ENCODE measurements around the gene PIH1D2. TPM values are rescaled to one million over a fixed set of nuclear protein-coding genes. Genes with fewer than 3 reads are reported as not detected.

The PIH1D2 gene
- total RNA-seq, 1 experiment from 2014 or later, result 0.85 TPM

- ATAC-seq (no peak), DNase-seq (ENCODE audit: low spot score) (no peak)
- no peaks in the 10 kb centered on the region for H3K27me3 Mint-ChIP-seq (ENCODE audit: low read depth)
- TF ChIP-seq PRRX2 (CRISPR knock-in tag; IDR thresholded peaks at IDR 0.05) (no peak), JUN (CRISPR knock-in tag; IDR thresholded peaks at IDR 0.05) (no peak)
- H3K36me3 Mint-ChIP-seq, result no peaks in the 10 kb centered on the region
- H3K27ac Mint-ChIP-seq, result no peak overlapping the region
- H3K4me3 Mint-ChIP-seq, result no peak overlapping the region
- H3K9me3 Mint-ChIP-seq, result peaks cover 6% of the 10 kb centered on the region; the same call in 1 of the 2 replicates
- ChIA-PET POLR2A (no interaction called here), CTCF (no interaction called here)
- no peaks in the 10 kb centered on the region for H3K4me1 Mint-ChIP-seq
These were observed 44.4 kb upstream of the PIH1D2 start for GRCh38 chr11:112118176-112118575.

- no peak overlapping the region for H3K4me3 Mint-ChIP-seq
- TF ChIP-seq SP1 (CRISPR knock-in tag; conservative IDR thresholded peaks at IDR 0.05), result no peak
- no peak for TF ChIP-seq NFE2L1 (CRISPR knock-in tag; IDR thresholded peaks at IDR 0.05)
- no peak for TF ChIP-seq FOXK1 (CRISPR knock-in tag; IDR thresholded peaks at IDR 0.05)
- no peak for TF ChIP-seq KAT7 (CRISPR knock-in tag; IDR thresholded peaks at IDR 0.05; ENCODE audit: borderline replicate concordance)
- no peak for TF ChIP-seq HMGXB4 (CRISPR knock-in tag; IDR thresholded peaks at IDR 0.05)
- TF ChIP-seq ZMAT4 (CRISPR knock-in tag; IDR thresholded peaks at IDR 0.05), result no peak
- TF ChIP-seq ZNF425 (CRISPR knock-in tag; conservative IDR thresholded peaks at IDR 0.05), result no peak
- TF ChIP-seq ZNF671 (CRISPR knock-in tag; IDR thresholded peaks at IDR 0.05), result no peak
- no peak for TF ChIP-seq FOXP1 (CRISPR knock-in tag; IDR thresholded peaks at IDR 0.05; ENCODE audit: borderline replicate concordance)
- TF ChIP-seq ZNF219 (CRISPR knock-in tag; IDR thresholded peaks at IDR 0.05; ENCODE audit: borderline replicate concordance), result no peak
- no peak for TF ChIP-seq NR2C2 (CRISPR knock-in tag; IDR thresholded peaks at IDR 0.05)
- no peak for TF ChIP-seq ESRRA (CRISPR knock-in tag; IDR thresholded peaks at IDR 0.05; ENCODE audit: borderline replicate concordance)
- TF ChIP-seq PRDM15 (CRISPR knock-in tag; IDR thresholded peaks at IDR 0.05), result no peak
- ChIA-PET POLR2A (no interaction called here), CTCF (interaction anchor here (4.0 kb wide), 1 partner anchor 165 kb away, joined by 29 read pairs; no protein-coding TSS in a partner anchor)
- no peaks in the 10 kb centered on the region for H3K4me1 Mint-ChIP-seq
- no peak overlapping the region for H3K27ac Mint-ChIP-seq
- DNase-seq (ENCODE audit: low spot score), result no peak
- no peak for ATAC-seq
- H3K9me3 Mint-ChIP-seq, result peaks cover 6% of the 10 kb centered on the region; the same call in 1 of the 2 replicates
- no peaks in the 10 kb centered on the region for H3K27me3 Mint-ChIP-seq (ENCODE audit: low read depth)
- H3K36me3 Mint-ChIP-seq, result no peaks in the 10 kb centered on the region
These were observed 41.6 kb upstream of the PIH1D2 start for GRCh38 chr11:112115386-112115785.

GRCh38 chr11:112114460-112114859, 40.6 kb upstream of the PIH1D2 start:
- no peak overlapping the region for H3K4me3 Mint-ChIP-seq
- no peaks in the 10 kb centered on the region for H3K4me1 Mint-ChIP-seq
- ChIA-PET CTCF (interaction anchor here (0.8 to 4.0 kb wide), 12 partner anchors 8 to 166 kb away, joined by 3 to 29 read pairs (median 5); partner anchors contain the start of genes BCO2, IL18, SDHD and TIMM8B), POLR2A (no interaction called here)
- DNase-seq (ENCODE audit: low spot score) (no peak), ATAC-seq (no peak)
- no peaks in the 10 kb centered on the region for H3K36me3 Mint-ChIP-seq
- TF ChIP-seq ESRRA (CRISPR knock-in tag; IDR thresholded peaks at IDR 0.05; ENCODE audit: borderline replicate concordance) (no peak), GTF2I (CRISPR knock-in tag; conservative IDR thresholded peaks at IDR 0.05) (no peak), ATF3 (CRISPR knock-in tag; conservative IDR thresholded peaks at IDR 0.05) (no peak)
- no peaks in the 10 kb centered on the region for H3K27me3 Mint-ChIP-seq (ENCODE audit: low read depth)
- H3K9me3 Mint-ChIP-seq, result peaks cover 6% of the 10 kb centered on the region; the same call in 1 of the 2 replicates
- H3K27ac Mint-ChIP-seq, result no peak overlapping the region
